AG04449 (cell line): ENCODE data around the gene SLC44A5.

ENCODE experiments used
- CTCF ChIA-PET: fragments of 350-600 bp; formaldehyde crosslinking; extraction: SDS; loops from one replicate; lab custom pipeline; 2021; ENCODE audit warnings: antibody characterized with exemption; lab: Yijun Ruan, JAX
- POLR2A ChIA-PET: fragments of 400-600, 350-600 bp; formaldehyde crosslinking; extraction: SDS; loops from one replicate; lab custom pipeline; 2020; ENCODE audit warnings: antibody characterized with exemption, inconsistent platforms; lab: Yijun Ruan, JAX
- DNase-seq: peaks from one replicate; pipeline ENCODE4 v3.0.0-alpha.2; 2010; ENCODE audit warnings: low read depth, low spot score
- H3K4me3 ChIP-seq: 2 replicates; pipeline ENCODE4 v1.5.1; 2011; ENCODE audit warnings: low read depth, mild to moderate bottlenecking, control low read depth, low read length
- TF ChIP-seq, protein P1 (sequence below): IDR thresholded peaks from one replicate; pipeline ENCODE4 v1.5.1; 2011; ENCODE audit warnings: mild to moderate bottlenecking, moderate library complexity, low read length, control low read depth, inconsistent platforms; ENCODE audit not compliant: insufficient read depth; ENCODE audit errors: missing control alignments

Gene SLC44A5

DNA sequence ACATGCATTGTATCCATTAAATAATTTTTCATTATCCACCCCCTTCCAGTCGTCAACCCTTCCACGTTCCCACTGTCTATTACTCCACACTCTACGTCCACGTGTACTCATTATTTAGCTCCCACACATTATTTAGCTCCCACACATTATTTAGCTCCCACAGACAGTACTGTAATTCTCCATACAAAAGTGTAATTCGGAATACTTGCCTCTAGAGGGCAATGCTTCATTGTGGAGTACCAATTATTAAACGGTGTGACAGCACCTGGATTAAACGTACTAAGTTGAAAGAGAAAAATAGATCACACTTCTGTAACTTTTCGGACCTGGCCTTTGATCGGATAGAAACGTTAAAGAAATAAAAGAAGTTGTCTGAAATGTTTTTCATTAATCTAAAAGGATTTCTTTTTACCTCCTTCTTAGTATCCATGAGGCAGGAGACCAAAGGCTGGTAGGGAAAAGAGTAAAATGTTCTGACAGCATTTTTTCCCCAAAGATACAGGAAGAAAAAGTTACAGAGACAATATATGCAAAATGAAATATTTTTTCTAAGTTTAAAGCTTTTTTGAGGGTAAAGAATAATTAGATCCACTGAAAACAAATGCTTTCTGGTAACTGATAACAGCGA is 377.5 kb downstream of the SLC44A5 start:
- POLR2A ChIA-PET, result no interaction called here
- H3K4me3 ChIP-seq, result no peak overlapping the region
- TF ChIP-seq, protein P1, sequence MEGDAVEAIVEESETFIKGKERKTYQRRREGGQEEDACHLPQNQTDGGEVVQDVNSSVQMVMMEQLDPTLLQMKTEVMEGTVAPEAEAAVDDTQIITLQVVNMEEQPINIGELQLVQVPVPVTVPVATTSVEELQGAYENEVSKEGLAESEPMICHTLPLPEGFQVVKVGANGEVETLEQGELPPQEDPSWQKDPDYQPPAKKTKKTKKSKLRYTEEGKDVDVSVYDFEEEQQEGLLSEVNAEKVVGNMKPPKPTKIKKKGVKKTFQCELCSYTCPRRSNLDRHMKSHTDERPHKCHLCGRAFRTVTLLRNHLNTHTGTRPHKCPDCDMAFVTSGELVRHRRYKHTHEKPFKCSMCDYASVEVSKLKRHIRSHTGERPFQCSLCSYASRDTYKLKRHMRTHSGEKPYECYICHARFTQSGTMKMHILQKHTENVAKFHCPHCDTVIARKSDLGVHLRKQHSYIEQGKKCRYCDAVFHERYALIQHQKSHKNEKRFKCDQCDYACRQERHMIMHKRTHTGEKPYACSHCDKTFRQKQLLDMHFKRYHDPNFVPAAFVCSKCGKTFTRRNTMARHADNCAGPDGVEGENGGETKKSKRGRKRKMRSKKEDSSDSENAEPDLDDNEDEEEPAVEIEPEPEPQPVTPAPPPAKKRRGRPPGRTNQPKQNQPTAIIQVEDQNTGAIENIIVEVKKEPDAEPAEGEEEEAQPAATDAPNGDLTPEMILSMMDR, result peak; percentile 57
- CTCF ChIA-PET, result interaction anchor here (0.6 to 3.2 kb wide), 7 partner anchors 10 to 399 kb away, joined by 3 to 10 read pairs (median 4); no protein-coding TSS in a partner anchor
- DNase-seq, result no peak

DNA sequence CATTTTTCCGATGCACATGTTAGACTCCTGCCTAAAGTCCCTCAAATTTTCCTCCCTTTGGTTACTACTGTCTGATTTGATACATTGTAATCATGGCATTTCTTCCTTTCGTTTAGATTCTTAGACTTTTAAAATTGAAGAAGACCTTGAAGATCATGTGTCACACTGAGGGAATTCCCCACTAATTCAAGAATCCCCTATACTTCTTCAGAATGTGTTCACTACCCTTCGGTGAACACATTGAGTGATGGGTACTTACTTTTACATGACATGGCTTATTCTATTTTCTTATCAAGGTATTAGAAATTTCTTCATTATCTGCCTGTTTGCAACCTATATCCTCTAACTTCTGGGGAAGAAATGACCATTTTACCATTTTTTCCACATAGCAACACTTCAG is 390.8 kb downstream of the SLC44A5 start:
- no peak overlapping the region for H3K4me3 ChIP-seq
- TF ChIP-seq, protein P1, result no peak
- DNase-seq, result no peak
- CTCF ChIA-PET, result no interaction called here
- POLR2A ChIA-PET, result no interaction called here

- ChIA-PET POLR2A (no interaction called here), CTCF (no interaction called here)
- no peak for DNase-seq
- H3K4me3 ChIP-seq, result no peak overlapping the region
- TF ChIP-seq, protein P1, result no peak
Observed at GRCh38 chr1:75214017-75214416, 396.9 kb downstream of the SLC44A5 start.

GRCh38 chr1:75211648-75212047 is 399.3 kb downstream of the SLC44A5 start:
- ChIA-PET CTCF (no interaction called here), POLR2A (no interaction called here)
- H3K4me3 ChIP-seq, result no peak overlapping the region
- no peak for DNase-seq
- TF ChIP-seq, protein P1, result no peak

DNA sequence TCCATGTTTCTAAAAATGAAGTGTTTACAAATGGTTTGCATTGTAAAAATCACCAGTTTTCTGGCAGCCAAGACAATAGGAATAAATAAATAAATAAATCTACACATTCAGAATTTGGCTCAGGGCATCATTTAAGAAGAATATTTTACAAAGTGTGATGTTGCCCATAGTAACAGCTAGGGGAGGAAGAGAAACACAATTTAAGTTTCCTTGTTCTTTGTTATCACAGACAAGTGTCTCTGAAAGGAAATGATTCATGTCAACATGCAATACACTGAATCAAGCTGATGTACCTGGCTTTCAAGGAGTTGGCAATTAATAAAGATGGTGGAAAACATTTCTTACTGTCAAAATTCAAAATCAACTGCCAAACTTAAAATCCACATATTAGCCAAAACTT is 402.1 kb downstream of the SLC44A5 start:
- ChIA-PET CTCF (interaction anchor here (2.4 kb wide), 1 partner anchor 437 kb away, joined by 14 read pairs; no protein-coding TSS in a partner anchor), POLR2A (no interaction called here)
- TF ChIP-seq, protein P1, result no peak

DNA sequence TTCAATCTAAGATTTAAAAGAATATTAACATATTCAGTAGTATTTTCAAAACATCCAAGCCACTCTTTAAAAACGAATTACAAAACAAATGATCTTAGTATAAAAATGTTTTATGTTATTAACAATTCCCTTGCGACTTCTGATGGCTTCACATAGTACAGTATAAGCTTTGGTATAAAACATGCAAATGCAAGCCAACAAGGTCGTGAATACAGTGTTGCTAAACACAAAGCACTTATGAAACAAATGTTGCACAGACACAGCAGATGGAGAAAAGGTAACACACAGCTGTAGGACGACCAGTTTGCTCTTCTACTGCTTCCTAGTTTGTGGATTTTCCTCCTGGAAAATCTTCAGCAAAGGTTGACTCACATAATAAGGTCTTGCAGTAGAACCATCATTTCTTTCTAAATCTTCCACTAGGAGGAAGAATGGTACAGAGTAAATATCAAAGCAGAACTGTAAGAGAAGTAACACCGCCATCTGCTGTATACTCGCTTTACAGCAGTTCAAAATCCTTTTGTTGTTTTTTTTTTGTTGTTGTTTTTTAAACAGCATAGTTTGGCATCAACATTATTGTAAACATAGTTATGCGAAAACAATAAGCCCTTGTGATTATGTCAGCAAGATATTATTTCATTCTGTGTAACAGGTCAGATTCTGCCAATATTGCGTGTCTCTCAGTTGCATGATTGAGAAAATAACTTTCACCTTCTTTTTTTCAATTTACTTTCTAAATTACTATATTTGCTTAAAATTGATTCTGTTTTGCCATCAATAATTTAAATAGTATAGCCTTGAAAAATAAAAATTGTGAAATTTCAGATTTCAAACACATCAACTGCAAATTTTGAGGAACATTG is 407.3 kb downstream of the SLC44A5 start:
- ChIA-PET POLR2A (interaction anchor here (0.6 kb wide), 1 partner anchor 427 kb away, joined by 3 read pairs; no protein-coding TSS in a partner anchor), CTCF (interaction anchor here (0.7 to 7.8 kb wide), 9 partner anchors 12 to 469 kb away, joined by 3 to 148 read pairs (median 3); no protein-coding TSS in a partner anchor)
- DNase-seq, result no peak
- TF ChIP-seq, protein P1, result peak; percentile 47
- no peak overlapping the region for H3K4me3 ChIP-seq

More for the DNA sequence above, 402.1 kb downstream of the SLC44A5 start:
- no peak overlapping the region for H3K4me3 ChIP-seq
- no peak for DNase-seq
